Thymus (tissue), 11 donors: ENCODE data around the gene KCNJ12. TPM values are rescaled to one million over a fixed set of nuclear protein-coding genes. Genes with fewer than 3 reads are reported as not detected.

Experiments used
- DNase-seq, 9 donors: peaks; one replicate each; pipeline ENCODE4 v3.0.0-alpha.2; 2013; ENCODE audit warnings: low spot score in 9 of 9, low read depth in 6 of 9, missing footprints in 1 of 9
- H3K27ac ChIP-seq, 2 donors: one replicate each; pipeline ENCODE4 v1.5.1; 2013; ENCODE audit warnings: control low read depth in 1 of 2, low read depth in 1 of 2, low read length in 1 of 2, mild to moderate bottlenecking in 1 of 2, moderate library complexity in 1 of 2
- H3K27me3 ChIP-seq, 2 donors: one replicate each; pipeline ENCODE4 v1.5.1; 2013; ENCODE audit warnings: low read length in 1 of 2; ENCODE audit not compliant: control insufficient read depth in 2 of 2, insufficient read depth in 1 of 2
- H3K36me3 ChIP-seq, 2 donors: one replicate each; pipeline ENCODE4 v1.5.1; 2013; ENCODE audit warnings: low read length in 1 of 2, mild to moderate bottlenecking in 1 of 2, moderate library complexity in 1 of 2; ENCODE audit not compliant: control insufficient read depth in 2 of 2, insufficient read depth in 2 of 2
- H3K4me1 ChIP-seq, 2 donors: one replicate each; pipeline ENCODE4 v1.5.1; 2013; ENCODE audit warnings: low read length in 2 of 2; ENCODE audit not compliant: control insufficient read depth in 2 of 2, insufficient read depth in 2 of 2
- H3K4me3 ChIP-seq, 2 donors: one replicate each; pipeline ENCODE4 v1.5.1; 2013; ENCODE audit warnings: low read length in 2 of 2, control low read depth in 1 of 2, mild to moderate bottlenecking in 1 of 2
- H3K9me3 ChIP-seq, 2 donors: one replicate each; pipeline ENCODE4 v1.5.1; 2013; ENCODE audit warnings: low read length in 1 of 2, mild to moderate bottlenecking in 1 of 2; ENCODE audit not compliant: control insufficient read depth in 2 of 2, insufficient read depth in 1 of 2
- WGBS: extraction: QIAGEN DNeasy Blood & Tissue Kit; methylation state at CpG from one replicate; pipeline ENCODE4 v1.1.7; 2013; 5-methylcytosine and 5-hydroxymethylcytosine counted together
- polyA plus RNA-seq: library from polyadenylated mRNA; stranded (reverse); fragments of 200-250 nt; gene quantifications from one replicate; pipeline ENCODE4 v1.2.3, GENCODE V29; 2013
- total RNA-seq: library from RNA; stranded (reverse); fragments of 120-200 nt; gene quantifications from one replicate; pipeline ENCODE4 v1.2.4, GENCODE V29; 2013
- donor health status: healthy.

The KCNJ12 gene
- total and polyA plus RNA-seq, 2 donors: 0.37 to 0.85 TPM

GRCh38 chr17:21464611-21465021 is 88.5 kb downstream of the KCNJ12 start:
- H3K27me3 ChIP-seq: peaks cover 0 to 21% of the 10 kb centered on the region in 2 donors
- H3K27ac ChIP-seq: no peak overlapping the region
- no peaks in the 10 kb centered on the region for H3K9me3 ChIP-seq
- H3K4me3 ChIP-seq: no peak overlapping the region
- H3K36me3 ChIP-seq: no peaks in the 10 kb centered on the region
- 86% methylated on average over 12 of the region's 12 CpGs for WGBS
- peaks cover 8 to 13% of the 10 kb centered on the region in 2 donors for H3K4me1 ChIP-seq
- DNase-seq: no peak

- Histone ChIP-seq H3K27me3 (peaks cover 0 to 21% of the 10 kb centered on the region in 2 donors), H3K36me3 (no peaks in the 10 kb centered on the region), H3K4me1 (peaks cover 8 to 13% of the 10 kb centered on the region in 2 donors), H3K27ac (no peak overlapping the region), H3K4me3 (no peak overlapping the region), H3K9me3 (no peaks in the 10 kb centered on the region)
- no peak for DNase-seq
- WGBS: 97% methylated on average over 11 of the region's 11 CpGs
Observed at GRCh38 chr17:21466550-21466949, 90.4 kb downstream of the KCNJ12 start.

GRCh38 chr17:21467196-21467595 is 91.0 kb downstream of the KCNJ12 start:
- H3K27me3 ChIP-seq: peaks cover 0 to 21% of the 10 kb centered on the region in 2 donors
- WGBS: 94% methylated on average over 7 of the region's 7 CpGs
- no peaks in the 10 kb centered on the region for H3K36me3 ChIP-seq
- H3K4me1 ChIP-seq: peaks cover 8 to 13% of the 10 kb centered on the region in 2 donors
- H3K9me3 ChIP-seq: no peaks in the 10 kb centered on the region
- H3K4me3 ChIP-seq: no peak overlapping the region
- H3K27ac ChIP-seq: no peak overlapping the region
- DNase-seq: no peak

GRCh38 chr17:21467739-21468490 is 91.8 kb downstream of the KCNJ12 start:
- H3K4me1 ChIP-seq: peaks cover 6 to 13% of the 10 kb centered on the region in 2 donors
- H3K27ac ChIP-seq: no peak overlapping the region
- no peak for DNase-seq
- WGBS: 97% methylated on average over 13 of the region's 13 CpGs
- H3K9me3 ChIP-seq: no peaks in the 10 kb centered on the region
- H3K27me3 ChIP-seq: peaks cover 0 to 21% of the 10 kb centered on the region in 2 donors
- H3K36me3 ChIP-seq: no peaks in the 10 kb centered on the region
- no peak overlapping the region for H3K4me3 ChIP-seq

Other genes with a start within 250 kb of the KCNJ12 start
- 17.5 TPM for gene DHRS7B, start 249.4 kb upstream of the KCNJ12 start, total RNA-seq
- 22.8 TPM for gene DHRS7B, start 249.4 kb upstream of the KCNJ12 start, polyA plus RNA-seq
- 19.7 TPM for gene TMEM11, start 162.2 kb upstream of the KCNJ12 start, total RNA-seq
- gene TMEM11, start 162.2 kb upstream of the KCNJ12 start, polyA plus RNA-seq: 23.3 TPM
- gene NATD1, start 122.9 kb upstream of the KCNJ12 start, total RNA-seq: 2.7 TPM
- gene NATD1, start 122.9 kb upstream of the KCNJ12 start, polyA plus RNA-seq: 4.8 TPM
- 9.1 TPM for gene MAP2K3, start 91.6 kb upstream of the KCNJ12 start, total RNA-seq
- gene MAP2K3, start 91.6 kb upstream of the KCNJ12 start, polyA plus RNA-seq: 33.4 TPM